WTC11 (cell line): ENCODE results near the gene ZNF518A.

Source experiments
- ATF3 ChIP-seq: sonication (generic); formaldehyde crosslinking; conservative IDR thresholded peaks from 2 replicates; pipeline ENCODE4 v1.8.1; 2022; ENCODE audit warnings: mild to moderate bottlenecking, missing genetic modification reagents
- CBFB ChIP-seq: sonication (generic); formaldehyde crosslinking; IDR thresholded peaks from 2 replicates; pipeline ENCODE4 v1.8.1; 2022; ENCODE audit warnings: mild to moderate bottlenecking, low read depth, missing genetic modification reagents
- CREB1 ChIP-seq: sonication (generic); formaldehyde crosslinking; IDR thresholded peaks from 2 replicates; pipeline ENCODE4 v1.8.0; 2023; ENCODE audit warnings: mild to moderate bottlenecking, missing genetic modification reagents
- CTCF ChIP-seq: fragments of 200-600 bp; IDR thresholded peaks from 2 replicates; pipeline ENCODE4 v1.8.0; 2022; ENCODE audit warnings: antibody characterized with exemption
- ETV6 ChIP-seq: sonication (generic); formaldehyde crosslinking; IDR thresholded peaks from 2 replicates; pipeline ENCODE4 v1.8.1; 2022; ENCODE audit warnings: mild to moderate bottlenecking, missing genetic modification reagents
- MAX ChIP-seq: sonication (generic); formaldehyde crosslinking; IDR thresholded peaks from 2 replicates; pipeline ENCODE4 v1.8.0; 2022; ENCODE audit warnings: mild to moderate bottlenecking, missing genetic modification reagents
- NFE2L1 ChIP-seq: sonication (generic); formaldehyde crosslinking; IDR thresholded peaks from 2 replicates; pipeline ENCODE4 v1.8.1; 2023; ENCODE audit warnings: missing genetic modification reagents
- NR1H2 ChIP-seq: sonication (generic); formaldehyde crosslinking; IDR thresholded peaks from 2 replicates; pipeline ENCODE4 v1.9.0; 2021; ENCODE audit warnings: mild to moderate bottlenecking, moderate library complexity, missing genetic modification reagents
- SP1 ChIP-seq: sonication (generic); formaldehyde crosslinking; conservative IDR thresholded peaks from 2 replicates; pipeline ENCODE4 v1.8.1; 2022; ENCODE audit warnings: missing genetic modification reagents
- ZNF263 ChIP-seq: sonication (generic); formaldehyde crosslinking; IDR thresholded peaks from 2 replicates; pipeline ENCODE4 v1.8.1; 2022; ENCODE audit warnings: low read depth, mild to moderate bottlenecking, moderate library complexity, missing genetic modification reagents
- ZNF425 ChIP-seq: fragments of 250-450 bp; sonication (Bioruptor Pico); conservative IDR thresholded peaks from 2 replicates; pipeline ENCODE4 v1.9.0; 2021; ENCODE audit warnings: mild to moderate bottlenecking
- ZNF512 ChIP-seq: sonication (generic); formaldehyde crosslinking; IDR thresholded peaks from 2 replicates; pipeline ENCODE4 v1.8.1; 2022; ENCODE audit warnings: missing genetic modification reagents, borderline replicate concordance
- ZNF532 ChIP-seq: fragments of 250-450 bp; sonication (Bioruptor Pico); IDR thresholded peaks from 2 replicates; pipeline ENCODE4 v1.9.0; 2021; ENCODE audit warnings: mild to moderate bottlenecking, borderline replicate concordance

- no peak for TF ChIP-seq ZNF512
- no peak for TF ChIP-seq SP1
- no peak for TF ChIP-seq CTCF
- no peak for TF ChIP-seq CBFB (CRISPR knock-in tag)
- no peak for TF ChIP-seq ATF3
- TF ChIP-seq MAX (CRISPR knock-in tag): no peak
- no peak for TF ChIP-seq NFE2L1 (CRISPR knock-in tag)
- no peak for TF ChIP-seq ZNF263 (CRISPR knock-in tag)
- no peak for TF ChIP-seq ETV6 (CRISPR knock-in tag)
- TF ChIP-seq ZNF425 (CRISPR knock-in tag): no peak
- TF ChIP-seq ZNF532 (CRISPR knock-in tag): no peak
- TF ChIP-seq NR1H2 (CRISPR knock-in tag): no peak
- no peak for TF ChIP-seq CREB1 (CRISPR knock-in tag)
Observed at GRCh38 chr10:96138102-96138501, 8.0 kb downstream of the ZNF518A start.
